GM18861 (cell line): Measurements from ENCODE around the gene APOM.

Experiments used
- ATAC-seq: cut with Tn5 transposase; IDR thresholded peaks from one replicate; pipeline ENCODE4 v1.9.1; 2021; ENCODE audit not compliant: unreplicated experiment

The APOM gene

GRCh38 chr6:31702819-31703716 is 47.4 kb downstream of the APOM start, which contains the start of gene ABHD16A:
ABHD16A (minus strand) TSS chr6:31703324; CDS start chr6:31703281, 43 bp downstream.
- ATAC-seq, result peak; percentile 84

GRCh38 chr6:31705931-31706330 is 50.2 kb downstream of the APOM start:
- ATAC-seq, result no peak

GRCh38 chr6:31706599-31706998 is 50.9 kb downstream of the APOM start, which contains the start of gene LY6G6F:
LY6G6F (plus strand) TSS chr6:31706866; CDS start chr6:31706907, 41 bp downstream.
- no peak for ATAC-seq

- no peak for ATAC-seq
These were observed 52.0 kb downstream of the APOM start for GRCh38 chr6:31707701-31708100.
